Measurements from ENCODE around the gene PLP1.

The PLP1 gene

DNA sequence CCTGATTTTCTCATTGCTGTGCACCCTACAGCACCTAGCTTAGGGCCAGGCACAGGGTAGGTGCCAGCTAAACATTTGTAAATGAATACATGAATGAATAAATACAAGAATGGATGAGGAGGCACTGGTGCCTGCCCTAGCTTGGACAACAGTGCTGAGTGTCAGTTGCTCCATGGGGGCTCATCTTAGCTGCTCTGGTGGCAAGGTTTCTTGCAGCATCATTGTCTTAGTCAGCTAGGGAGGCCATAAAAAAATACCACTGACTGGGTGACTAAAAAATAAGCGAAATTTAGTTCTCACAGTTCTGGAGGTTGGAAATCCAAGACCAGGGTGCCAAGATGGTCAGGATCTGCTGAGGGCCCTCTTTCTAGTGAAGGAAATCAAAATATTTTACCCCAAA, 34.8 kb upstream of the PLP1 start:
- no peak overlapping the region for H3K4me2 ChIP-seq (ENCODE audit: low read length)
- no peaks in the 10 kb centered on the region for H3K36me3 ChIP-seq (ENCODE audit: control insufficient read depth, low read length)
- no peaks in the 10 kb centered on the region for H3K79me2 ChIP-seq (ENCODE audit: control insufficient read depth, low read length)
- H3K27me3 ChIP-seq (ENCODE audit: control insufficient read depth, low read length), result no peaks in the 10 kb centered on the region
- no peaks in the 10 kb centered on the region for H3K9me3 ChIP-seq (ENCODE audit: control insufficient read depth, insufficient read depth, low read length)
- H3K4me3 ChIP-seq (ENCODE audit: low read length), result no peak overlapping the region
- no peak overlapping the region for H3K27ac ChIP-seq (ENCODE audit: low read depth, low read length)
- no peaks in the 10 kb centered on the region for H3F3A ChIP-seq (ENCODE audit: control insufficient read depth, insufficient read depth)
- TF ChIP-seq, protein P1, sequence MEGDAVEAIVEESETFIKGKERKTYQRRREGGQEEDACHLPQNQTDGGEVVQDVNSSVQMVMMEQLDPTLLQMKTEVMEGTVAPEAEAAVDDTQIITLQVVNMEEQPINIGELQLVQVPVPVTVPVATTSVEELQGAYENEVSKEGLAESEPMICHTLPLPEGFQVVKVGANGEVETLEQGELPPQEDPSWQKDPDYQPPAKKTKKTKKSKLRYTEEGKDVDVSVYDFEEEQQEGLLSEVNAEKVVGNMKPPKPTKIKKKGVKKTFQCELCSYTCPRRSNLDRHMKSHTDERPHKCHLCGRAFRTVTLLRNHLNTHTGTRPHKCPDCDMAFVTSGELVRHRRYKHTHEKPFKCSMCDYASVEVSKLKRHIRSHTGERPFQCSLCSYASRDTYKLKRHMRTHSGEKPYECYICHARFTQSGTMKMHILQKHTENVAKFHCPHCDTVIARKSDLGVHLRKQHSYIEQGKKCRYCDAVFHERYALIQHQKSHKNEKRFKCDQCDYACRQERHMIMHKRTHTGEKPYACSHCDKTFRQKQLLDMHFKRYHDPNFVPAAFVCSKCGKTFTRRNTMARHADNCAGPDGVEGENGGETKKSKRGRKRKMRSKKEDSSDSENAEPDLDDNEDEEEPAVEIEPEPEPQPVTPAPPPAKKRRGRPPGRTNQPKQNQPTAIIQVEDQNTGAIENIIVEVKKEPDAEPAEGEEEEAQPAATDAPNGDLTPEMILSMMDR (IDR thresholded peaks at IDR 0.05; ENCODE audit: low read depth, low read length, poor library complexity, severe bottlenecking), result no peak
- no peak for TF ChIP-seq EZH2phosphoT487 (IDR thresholded peaks at IDR 0.05; ENCODE audit: borderline replicate concordance, low read length)
- no peaks in the 10 kb centered on the region for H3K4me1 ChIP-seq (ENCODE audit: control insufficient read depth, low read length)
- H3K9me2 ChIP-seq (replicated peaks; ENCODE audit: control insufficient read depth, low read length), result no peaks in the 10 kb centered on the region
- H4K20me1 ChIP-seq (ENCODE audit: control insufficient read depth, insufficient read depth, low read depth, low read length), result no peaks in the 10 kb centered on the region

DNA sequence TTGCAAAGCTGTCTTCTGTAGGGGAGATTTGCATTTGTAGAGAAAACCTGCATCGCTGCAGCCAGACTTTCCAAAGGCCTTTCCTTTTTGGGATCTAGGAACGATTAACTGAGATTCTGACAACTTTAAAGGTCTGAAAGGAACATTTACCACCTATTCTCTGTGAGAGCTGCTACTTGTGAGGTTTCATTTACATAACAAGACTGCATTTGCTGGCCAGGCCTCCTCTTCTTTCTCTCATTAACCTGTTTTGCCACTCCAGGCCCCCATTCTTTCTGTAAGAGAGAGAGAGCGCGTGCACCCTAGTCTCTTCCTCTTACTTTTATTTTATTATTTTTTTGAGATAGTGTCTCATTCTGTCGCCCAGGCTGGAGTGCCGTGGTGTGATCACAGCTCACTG, 34.3 kb upstream of the PLP1 start:
- H3K36me3 ChIP-seq (ENCODE audit: control insufficient read depth, low read length), result no peaks in the 10 kb centered on the region
- H3K4me1 ChIP-seq (ENCODE audit: control insufficient read depth, low read length), result no peaks in the 10 kb centered on the region
- no peaks in the 10 kb centered on the region for H3K9me2 ChIP-seq (replicated peaks; ENCODE audit: control insufficient read depth, low read length)
- H3K79me2 ChIP-seq (ENCODE audit: control insufficient read depth, low read length), result no peaks in the 10 kb centered on the region
- TF ChIP-seq, protein P1 (IDR thresholded peaks at IDR 0.05; ENCODE audit: low read depth, low read length, poor library complexity, severe bottlenecking), result no peak
- no peak for TF ChIP-seq EZH2phosphoT487 (IDR thresholded peaks at IDR 0.05; ENCODE audit: borderline replicate concordance, low read length)
- no peaks in the 10 kb centered on the region for H3K9me3 ChIP-seq (ENCODE audit: control insufficient read depth, insufficient read depth, low read length)
- H4K20me1 ChIP-seq (ENCODE audit: control insufficient read depth, insufficient read depth, low read depth, low read length), result no peaks in the 10 kb centered on the region
- no peak overlapping the region for H3K27ac ChIP-seq (ENCODE audit: low read depth, low read length)
- H3K27me3 ChIP-seq (ENCODE audit: control insufficient read depth, low read length), result no peaks in the 10 kb centered on the region
- H3K4me3 ChIP-seq (ENCODE audit: low read length), result no peak overlapping the region
- no peak overlapping the region for H3K4me2 ChIP-seq (ENCODE audit: low read length)
- H3F3A ChIP-seq (ENCODE audit: control insufficient read depth, insufficient read depth), result no peaks in the 10 kb centered on the region

DNA sequence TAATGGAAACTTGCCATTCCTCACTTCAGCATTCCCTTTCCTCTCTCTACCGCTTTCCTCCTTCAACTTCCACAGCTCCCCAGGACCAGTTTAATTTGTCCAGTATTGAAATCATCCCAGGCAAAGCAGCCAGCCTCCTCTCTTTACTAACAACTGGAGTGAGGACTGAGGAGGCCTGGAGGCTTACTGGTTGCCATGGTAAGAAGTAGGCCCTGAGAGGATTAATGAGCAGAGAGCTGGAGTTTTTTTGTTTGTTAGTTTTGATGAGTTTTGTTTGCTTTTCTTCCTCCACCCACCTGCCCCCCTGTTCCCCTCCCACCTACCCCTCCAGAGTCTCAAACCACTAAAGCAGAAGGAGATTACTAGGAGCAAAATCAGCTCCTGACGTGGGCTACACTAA, 29.5 kb upstream of the PLP1 start:
- H3K9me2 ChIP-seq (replicated peaks; ENCODE audit: control insufficient read depth, low read length), result no peaks in the 10 kb centered on the region
- no peak overlapping the region for H3K27ac ChIP-seq (ENCODE audit: low read depth, low read length)
- no peaks in the 10 kb centered on the region for H3F3A ChIP-seq (ENCODE audit: control insufficient read depth, insufficient read depth)
- no peak for TF ChIP-seq EZH2phosphoT487 (IDR thresholded peaks at IDR 0.05; ENCODE audit: borderline replicate concordance, low read length)
- TF ChIP-seq, protein P1 (IDR thresholded peaks at IDR 0.05; ENCODE audit: low read depth, low read length, poor library complexity, severe bottlenecking), result no peak
- H3K36me3 ChIP-seq (ENCODE audit: control insufficient read depth, low read length), result no peaks in the 10 kb centered on the region
- H3K4me3 ChIP-seq (ENCODE audit: low read length), result no peak overlapping the region
- H3K4me1 ChIP-seq (ENCODE audit: control insufficient read depth, low read length), result no peaks in the 10 kb centered on the region
- no peaks in the 10 kb centered on the region for H3K79me2 ChIP-seq (ENCODE audit: control insufficient read depth, low read length)
- no peaks in the 10 kb centered on the region for H3K27me3 ChIP-seq (ENCODE audit: control insufficient read depth, low read length)
- no peak overlapping the region for H3K4me2 ChIP-seq (ENCODE audit: low read length)
- no peaks in the 10 kb centered on the region for H3K9me3 ChIP-seq (ENCODE audit: control insufficient read depth, insufficient read depth, low read length)
- H4K20me1 ChIP-seq (ENCODE audit: control insufficient read depth, insufficient read depth, low read depth, low read length), result no peaks in the 10 kb centered on the region

DNA sequence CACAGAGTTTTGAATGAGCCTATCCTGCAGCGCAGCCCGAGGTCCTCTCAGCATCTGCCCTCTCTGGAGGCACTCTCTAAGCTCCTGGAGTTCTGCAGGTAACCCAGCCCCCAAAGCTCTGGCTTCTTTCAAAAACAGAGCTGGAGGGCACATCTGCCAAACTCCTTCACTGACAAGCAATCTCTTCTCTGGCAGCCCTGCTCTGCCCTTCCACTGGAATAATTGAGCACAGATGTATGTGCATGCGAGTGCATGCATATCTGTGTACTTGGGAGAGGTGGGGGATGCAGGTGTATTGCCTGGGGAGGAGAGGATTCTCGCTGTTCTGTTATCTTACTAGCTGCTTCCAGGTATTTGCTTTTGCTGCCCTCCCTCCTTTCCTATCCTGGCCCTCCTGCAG, 22.2 kb upstream of the PLP1 start:
- no peaks in the 10 kb centered on the region for H3K79me2 ChIP-seq (ENCODE audit: control insufficient read depth, low read length)
- no peak overlapping the region for H3K4me3 ChIP-seq (ENCODE audit: low read length)
- H3F3A ChIP-seq (ENCODE audit: control insufficient read depth, insufficient read depth), result no peaks in the 10 kb centered on the region
- H3K4me1 ChIP-seq (ENCODE audit: control insufficient read depth, low read length), result no peaks in the 10 kb centered on the region
- no peak overlapping the region for H3K4me2 ChIP-seq (ENCODE audit: low read length)
- H3K27me3 ChIP-seq (ENCODE audit: control insufficient read depth, low read length), result no peaks in the 10 kb centered on the region
- H4K20me1 ChIP-seq (ENCODE audit: control insufficient read depth, insufficient read depth, low read depth, low read length), result no peaks in the 10 kb centered on the region
- no peak overlapping the region for H3K27ac ChIP-seq (ENCODE audit: low read depth, low read length)
- H3K36me3 ChIP-seq (ENCODE audit: control insufficient read depth, low read length), result no peaks in the 10 kb centered on the region
- TF ChIP-seq EZH2phosphoT487 (IDR thresholded peaks at IDR 0.05; ENCODE audit: borderline replicate concordance, low read length), result no peak
- TF ChIP-seq, protein P1 (IDR thresholded peaks at IDR 0.05; ENCODE audit: low read depth, low read length, poor library complexity, severe bottlenecking), result no peak
- H3K9me2 ChIP-seq (replicated peaks; ENCODE audit: control insufficient read depth, low read length), result no peaks in the 10 kb centered on the region
- no peaks in the 10 kb centered on the region for H3K9me3 ChIP-seq (ENCODE audit: control insufficient read depth, insufficient read depth, low read length)

Data from DOHH2 (cell line).